HG03108 (cell line): ENCODE measurements around the gene ALDH1L1.
"Not testable (repeated sequence)": the region's sequence is repeated elsewhere in the genome, so short reads cannot be mapped to it uniquely, and the experiment has no call there.

Source experiments
- ATAC-seq: cut with Tn5 transposase; IDR thresholded peaks from one replicate; pipeline ENCODE4 v1.9.1; 2021; ENCODE audit warnings: moderate library complexity; ENCODE audit not compliant: unreplicated experiment

The ALDH1L1 gene

DNA sequence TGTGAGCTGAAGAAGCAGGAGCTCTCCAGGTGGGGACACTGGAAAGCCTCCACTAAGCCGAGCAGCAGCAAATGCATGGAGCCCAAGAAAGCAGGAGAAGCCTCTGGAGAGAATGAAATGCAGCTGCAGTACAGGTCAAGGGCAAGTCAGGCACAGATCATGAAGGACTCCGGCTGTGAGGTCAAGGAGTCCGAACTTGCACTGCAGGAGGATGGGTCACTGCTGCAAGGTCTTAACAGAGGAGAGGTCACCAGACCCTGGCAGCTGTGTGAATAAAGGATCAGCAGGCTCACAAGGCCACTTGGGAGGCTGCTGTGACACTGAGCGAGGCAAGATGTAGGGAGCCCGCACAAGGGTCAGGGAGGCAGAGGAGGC lies 71.7 kb downstream of the ALDH1L1 start:
- no peak for ATAC-seq

DNA sequence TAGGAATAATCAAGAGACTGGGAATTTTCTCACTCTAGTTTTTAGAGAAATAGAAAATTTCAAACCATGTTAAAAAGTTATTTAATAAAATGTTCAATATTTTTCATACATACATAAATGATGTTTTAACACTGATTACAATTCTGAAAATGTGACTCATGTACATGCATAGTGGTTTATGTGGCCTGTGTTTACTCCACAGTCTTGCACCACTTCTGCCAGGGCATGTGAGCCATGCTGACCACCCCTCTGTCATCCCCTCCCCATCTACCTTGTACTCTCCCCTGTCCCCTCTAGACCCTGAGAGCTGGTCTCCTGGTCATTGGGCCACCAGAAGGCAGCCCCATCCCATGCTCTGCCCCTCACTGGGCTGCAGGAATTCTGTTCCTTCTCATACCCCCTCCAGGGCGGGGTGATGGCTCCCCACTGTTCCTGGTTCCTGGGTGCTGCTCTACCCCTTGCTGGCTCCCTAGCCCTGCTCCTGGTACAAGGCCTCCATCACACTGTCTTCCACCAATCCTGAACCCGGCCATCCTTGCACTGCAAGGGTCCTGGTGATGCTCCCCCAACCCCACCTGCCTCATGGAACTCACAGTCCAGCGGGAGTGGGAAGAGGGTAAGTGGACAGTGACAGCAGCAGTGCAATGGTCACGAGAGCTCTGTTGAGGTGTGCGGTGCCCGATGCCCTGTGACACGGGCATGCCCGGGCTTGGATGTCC lies 72.3 kb downstream of the ALDH1L1 start:
- ATAC-seq: no peak

GRCh38 chr3:126107203-126107939 lies 73.0 kb downstream of the ALDH1L1 start:
- no peak for ATAC-seq

DNA sequence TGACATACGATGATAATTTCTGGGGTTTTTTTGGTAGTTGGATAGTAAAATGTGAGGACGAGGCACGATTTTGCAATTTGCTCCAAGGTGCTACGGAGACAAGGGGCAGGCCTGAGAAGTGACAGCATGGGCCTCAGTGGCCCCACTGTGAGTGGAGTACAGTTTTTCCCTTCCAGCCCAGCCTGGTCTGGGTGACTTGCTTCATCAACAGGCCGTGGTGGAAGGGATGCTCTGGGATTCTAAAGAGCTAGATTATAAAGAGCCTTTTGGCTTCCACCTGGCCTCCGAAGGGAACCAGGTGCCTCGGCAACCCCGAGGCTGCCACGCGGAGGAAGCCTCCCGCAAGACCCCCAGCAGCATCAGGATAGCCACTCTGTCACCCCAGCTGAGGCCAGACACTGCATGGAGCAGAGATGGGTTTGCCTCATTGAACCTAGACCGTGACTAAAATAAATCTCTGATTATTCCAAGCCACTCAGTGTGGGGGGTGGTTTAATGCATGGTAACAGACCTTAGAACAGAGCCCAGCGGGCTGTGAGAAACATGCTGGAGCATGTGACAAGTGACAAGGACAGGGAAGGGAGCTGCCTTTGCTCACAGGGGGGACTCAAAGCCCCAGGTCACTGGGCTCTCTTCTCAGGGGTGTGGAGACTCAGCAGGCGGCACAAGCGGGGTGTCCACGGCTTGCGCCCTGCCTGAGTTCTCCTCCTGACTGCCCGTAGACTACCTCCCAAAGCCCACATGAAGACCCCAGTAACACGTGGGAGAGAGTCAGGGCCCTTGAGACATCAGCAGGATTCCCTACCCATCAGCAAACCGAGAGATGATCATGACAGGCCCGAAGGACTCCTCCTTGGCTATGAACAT lies 73.8 kb downstream of the ALDH1L1 start:
- no peak for ATAC-seq

GRCh38 chr3:126105691-126106187 lies 74.6 kb downstream of the ALDH1L1 start:
- ATAC-seq: no peak

GRCh38 chr3:126104742-126105605 lies 75.4 kb downstream of the ALDH1L1 start:
- ATAC-seq: no peak

DNA sequence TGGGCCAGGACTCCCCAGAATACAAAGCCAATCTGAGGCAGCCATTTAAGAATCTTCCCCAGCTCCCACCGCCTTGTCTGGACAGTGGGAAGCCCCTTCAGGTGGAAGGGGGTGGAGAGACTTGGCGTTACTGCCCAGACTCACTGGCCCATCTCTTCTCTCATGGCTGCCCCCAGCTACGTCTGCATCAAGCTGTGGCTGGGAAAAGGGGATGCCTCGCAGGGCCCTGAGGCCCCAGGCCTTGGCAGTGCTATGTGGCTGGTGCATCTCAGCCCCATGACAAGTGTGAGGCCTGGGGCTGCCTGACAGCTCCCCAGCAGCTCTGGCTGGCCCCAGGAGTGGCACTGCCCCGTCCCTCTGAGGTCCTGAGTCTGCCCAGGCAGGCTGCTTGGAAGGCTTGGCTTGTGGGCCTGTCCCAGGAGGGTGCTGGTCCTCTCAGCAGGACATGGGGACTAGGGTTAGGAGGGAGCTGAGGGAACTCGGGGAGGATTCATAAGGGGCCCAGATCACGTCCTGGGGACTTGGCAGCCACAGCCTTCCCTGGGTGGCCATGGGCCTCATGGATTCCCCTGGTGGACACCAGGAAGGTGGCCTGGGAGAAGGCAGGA lies 76.3 kb downstream of the ALDH1L1 start:
- ATAC-seq: no peak

- ATAC-seq: no peak
Observed at GRCh38 chr3:126103121-126104027, 77.0 kb downstream of the ALDH1L1 start.

DNA sequence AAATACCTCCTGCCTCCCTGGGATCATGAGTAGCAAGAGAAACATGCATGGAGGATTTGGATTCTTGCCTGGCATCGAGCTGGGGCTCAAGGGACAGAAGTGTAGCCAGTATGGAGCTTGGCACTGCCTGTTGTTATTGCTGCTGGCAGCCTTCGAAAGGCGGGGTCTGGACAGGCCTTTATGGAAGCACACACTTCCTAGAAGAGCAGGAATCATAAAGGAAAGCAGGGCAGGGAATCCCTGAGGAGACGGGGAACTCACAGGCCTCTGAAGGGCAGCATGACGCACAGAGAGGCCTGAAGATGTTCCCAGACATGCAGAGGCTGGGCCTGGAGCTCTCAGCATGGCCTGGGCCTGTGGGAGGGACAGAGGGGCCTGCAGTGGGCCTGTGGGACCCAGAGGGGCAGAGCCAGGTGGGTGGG lies 77.8 kb downstream of the ALDH1L1 start:
- no peak for ATAC-seq

- ATAC-seq: no peak
Observed at GRCh38 chr3:126102011-126102410, 78.4 kb downstream of the ALDH1L1 start.

DNA sequence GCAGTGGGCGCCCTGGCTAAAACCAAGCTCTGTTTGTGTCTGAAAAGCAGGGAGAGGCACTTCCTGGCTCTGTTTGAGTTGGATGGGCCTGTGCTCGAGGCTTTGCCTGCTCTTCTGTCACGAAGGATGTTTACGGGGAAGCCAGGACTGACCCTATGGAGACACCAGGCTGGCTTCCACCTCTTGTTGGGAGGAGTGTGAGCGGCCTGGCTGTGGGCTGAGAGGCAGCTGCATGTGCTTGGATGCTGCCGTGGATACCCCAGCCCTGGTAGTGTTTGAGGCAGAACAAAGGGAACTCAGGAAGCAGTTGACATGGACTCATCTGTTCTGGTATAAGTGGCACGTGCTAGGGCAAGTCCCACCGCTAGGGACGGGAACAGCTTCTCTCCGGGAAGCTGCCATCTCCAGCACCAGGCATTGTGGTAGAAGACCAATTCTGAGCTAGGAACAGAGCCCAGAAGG lies 78.8 kb downstream of the ALDH1L1 start:
- ATAC-seq: no peak

- ATAC-seq: no peak
Observed at GRCh38 chr3:126100634-126101301, 79.6 kb downstream of the ALDH1L1 start.

DNA sequence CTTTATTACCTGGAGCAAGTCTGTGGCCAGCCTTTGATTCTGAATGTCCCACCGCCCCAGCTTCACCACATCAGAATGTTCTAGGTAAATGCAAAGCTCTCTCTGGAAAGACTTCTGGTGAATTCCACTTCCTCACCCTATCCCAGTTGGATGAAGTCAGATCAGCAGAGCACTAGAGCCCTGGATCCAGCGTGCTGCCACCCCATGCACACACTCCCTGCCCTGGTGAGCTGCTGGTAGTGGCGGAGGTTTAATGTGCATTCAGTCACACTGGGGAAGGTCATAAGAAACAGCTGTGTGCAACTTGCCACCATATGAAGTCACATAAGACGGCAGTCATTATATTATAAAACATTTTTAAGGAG lies 80.1 kb downstream of the ALDH1L1 start:
- ATAC-seq: no peak

DNA sequence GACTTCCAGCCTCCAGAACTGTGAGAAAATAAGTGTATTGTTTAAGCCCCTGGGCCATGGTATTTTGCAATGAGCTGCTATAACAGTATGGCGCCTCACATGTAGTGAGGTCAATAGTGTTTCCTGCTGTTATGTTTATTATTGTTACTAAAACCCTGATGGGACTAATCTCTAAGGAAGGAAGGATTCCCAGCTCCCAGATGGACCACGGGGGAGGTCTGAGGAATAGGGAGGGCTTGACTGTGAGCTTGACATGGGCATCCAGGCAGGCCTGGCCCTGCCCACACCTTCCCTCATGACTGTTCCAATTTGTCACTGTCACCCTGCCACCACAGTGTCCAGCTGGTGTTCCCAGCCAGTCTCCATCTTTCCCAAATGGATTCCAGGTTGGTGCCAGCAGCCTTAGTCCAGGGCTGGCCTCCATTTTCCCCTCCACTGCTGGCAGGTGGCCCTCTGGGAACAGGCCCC lies 82.0 kb downstream of the ALDH1L1 start:
- ATAC-seq: no peak

GRCh38 chr3:126097801-126098200 lies 82.6 kb downstream of the ALDH1L1 start:
- ATAC-seq: no peak

GRCh38 chr3:126096274-126096673 lies 84.1 kb downstream of the ALDH1L1 start:
- not testable (repeated sequence) for ATAC-seq

DNA sequence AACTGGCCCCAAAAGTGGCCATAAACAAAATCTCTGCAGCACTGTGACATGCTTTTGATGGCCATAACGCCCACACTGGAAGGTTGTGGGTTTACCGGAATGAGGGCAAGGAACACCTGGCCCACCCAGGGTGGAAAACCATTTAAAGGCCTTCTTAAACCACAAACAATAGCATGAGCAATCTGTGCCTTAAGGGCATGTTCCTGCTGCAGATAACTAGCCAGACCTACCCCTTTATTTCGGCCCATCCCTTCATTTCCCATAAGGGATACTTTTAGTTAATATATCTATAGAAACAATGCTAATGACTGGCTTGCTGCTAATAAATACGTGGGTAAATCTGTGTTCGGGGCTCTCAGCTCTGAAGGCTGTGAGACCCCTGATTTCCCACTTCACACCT lies 88.3 kb downstream of the ALDH1L1 start:
- ATAC-seq: not testable (repeated sequence)

- no peak for ATAC-seq
Observed at GRCh38 chr3:126087552-126088175, 92.7 kb downstream of the ALDH1L1 start.
